Mucosa of rectum (tissue), 2 donors: ENCODE measurements around the gene RFTN1.

ENCODE experiments used
- H3K27ac ChIP-seq, 2 donors: one replicate each; pipeline ENCODE4 v1.7.0; 2013; ENCODE audit warnings: inconsistent platforms in 2 of 2, low read depth in 2 of 2, low read length in 2 of 2
- H3K27me3 ChIP-seq, 2 donors: one replicate each; pipeline ENCODE4 v1.7.0; 2013; ENCODE audit warnings: low read length in 2 of 2; ENCODE audit not compliant: control insufficient read depth in 2 of 2, insufficient read depth in 2 of 2
- H3K36me3 ChIP-seq, 2 donors: one replicate each; pipeline ENCODE4 v1.7.0; 2013; ENCODE audit warnings: low read length in 2 of 2; ENCODE audit not compliant: control insufficient read depth in 2 of 2, insufficient read depth in 2 of 2
- H3K4me1 ChIP-seq, 2 donors: one replicate each; pipeline ENCODE4 v1.7.0; 2013; ENCODE audit warnings: low read length in 2 of 2, mild to moderate bottlenecking in 1 of 2; ENCODE audit not compliant: control insufficient read depth in 2 of 2, insufficient read depth in 2 of 2
- H3K4me3 ChIP-seq, 2 donors: one replicate each; pipeline ENCODE4 v1.7.0; 2013; ENCODE audit warnings: low read length in 2 of 2
- H3K9ac ChIP-seq, 2 donors: one replicate each; pipeline ENCODE4 v1.7.0; 2013; ENCODE audit warnings: low read length in 2 of 2, low read depth in 1 of 2, mild to moderate bottlenecking in 1 of 2
- H3K9me3 ChIP-seq, 2 donors: one replicate each; pipeline ENCODE4 v1.7.0; 2013; ENCODE audit warnings: low read length in 2 of 2; ENCODE audit not compliant: control insufficient read depth in 2 of 2
- donor health status: healthy.
- donor health status: Normal muscosa, but diverticular disease.

RFTN1 gene

DNA sequence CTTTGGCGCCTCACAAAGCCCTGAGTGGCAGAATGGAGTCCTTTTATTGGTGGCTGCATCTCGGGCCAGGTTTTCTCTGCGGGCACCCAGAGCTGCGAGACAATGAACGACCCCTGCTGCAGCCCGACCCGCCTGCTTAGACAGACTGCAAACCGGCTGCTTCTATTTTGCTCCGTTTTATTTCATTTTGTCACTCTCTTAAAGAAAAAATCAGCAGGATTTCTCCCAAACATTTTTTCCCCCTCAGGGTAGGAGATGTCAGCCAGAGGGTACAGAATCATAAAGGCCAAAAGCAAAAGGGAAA, 183.7 kb downstream of the RFTN1 start:
- peaks cover 2 to 32% of the 10 kb centered on the region in 2 donors for H3K36me3 ChIP-seq
- no peak overlapping the region for H3K9ac ChIP-seq
- H3K27ac ChIP-seq = no peak overlapping the region

DNA sequence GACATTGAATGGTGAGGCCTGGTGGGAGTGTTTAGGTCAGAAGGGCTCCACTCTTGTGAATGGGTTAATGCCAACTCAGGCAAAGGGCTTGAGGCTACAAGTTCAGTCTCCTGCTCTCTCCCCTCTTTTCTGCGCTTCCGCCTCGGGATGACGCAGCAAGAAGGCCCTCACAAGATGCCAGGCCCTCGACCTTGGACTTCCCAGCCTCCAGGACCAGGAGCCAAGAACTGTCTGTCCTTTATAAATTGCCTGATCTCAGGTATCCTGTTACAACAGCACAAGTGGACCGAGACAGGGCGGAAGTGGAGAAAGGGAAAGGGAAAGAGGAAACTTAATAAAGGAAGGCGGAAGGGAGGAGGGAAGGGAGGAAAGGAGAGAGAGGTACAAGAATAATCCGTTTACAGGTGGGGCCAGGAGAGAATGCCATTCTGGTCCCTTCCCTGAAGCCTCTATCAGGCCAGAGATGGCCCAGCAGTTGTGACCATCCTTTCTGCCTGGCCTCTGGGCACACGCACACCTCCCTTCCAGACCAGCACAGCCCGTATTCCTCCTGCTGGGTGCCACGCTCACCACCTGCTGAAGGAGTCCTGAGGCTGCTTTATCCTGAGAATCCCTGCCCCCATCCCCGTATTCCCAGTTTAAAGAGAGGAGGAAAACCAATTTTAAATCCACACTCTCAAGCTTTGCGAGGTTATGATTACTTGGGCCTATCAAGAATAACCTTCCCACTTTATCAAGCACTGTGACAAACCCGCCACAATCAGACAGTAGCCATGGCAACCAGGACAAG, 184.3 kb downstream of the RFTN1 start:
- Histone ChIP-seq H3K4me3 (no peak overlapping the region), H3K4me1 (no peaks in the 10 kb centered on the region), H3K9me3 (peaks cover 0 to 3% of the 10 kb centered on the region in 2 donors), H3K9ac (no peak overlapping the region), H3K27ac (no peak overlapping the region), H3K36me3 (peaks cover 2 to 32% of the 10 kb centered on the region in 2 donors), H3K27me3 (no peaks in the 10 kb centered on the region)

More for the DNA sequence above, 183.7 kb downstream of the RFTN1 start:
- H3K27me3 ChIP-seq = no peaks in the 10 kb centered on the region
- H3K4me3 ChIP-seq = no peak overlapping the region
- no peaks in the 10 kb centered on the region for H3K4me1 ChIP-seq
- peaks cover 0 to 3% of the 10 kb centered on the region in 2 donors for H3K9me3 ChIP-seq

DNA sequence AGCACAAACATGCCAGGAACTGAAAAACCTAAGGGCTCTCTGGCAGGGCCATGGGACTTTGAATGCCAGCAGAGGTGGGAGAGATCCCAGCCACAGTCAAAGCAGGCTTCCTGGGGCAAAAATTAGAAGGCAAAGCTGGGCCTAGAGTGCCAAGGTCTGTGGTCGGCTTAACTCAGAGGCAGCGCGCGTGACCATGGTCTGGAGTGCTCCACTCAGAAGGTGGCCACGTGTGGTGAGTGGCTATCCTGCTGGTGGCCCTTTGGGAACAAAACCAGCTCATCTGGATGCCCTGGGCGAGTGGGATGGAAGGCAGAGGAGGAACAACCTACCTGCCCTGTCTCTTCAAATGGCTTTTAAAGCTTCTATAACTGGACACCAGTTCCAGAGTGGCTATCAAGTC, 185.4 kb downstream of the RFTN1 start:
- Histone ChIP-seq H3K27me3 (no peaks in the 10 kb centered on the region), H3K9me3 (peaks cover 0 to 3% of the 10 kb centered on the region in 2 donors), H3K4me1 (no peaks in the 10 kb centered on the region), H3K4me3 (no peak overlapping the region), H3K9ac (no peak overlapping the region), H3K36me3 (peaks cover 9 to 38% of the 10 kb centered on the region in 2 donors), H3K27ac (no peak overlapping the region)

DNA sequence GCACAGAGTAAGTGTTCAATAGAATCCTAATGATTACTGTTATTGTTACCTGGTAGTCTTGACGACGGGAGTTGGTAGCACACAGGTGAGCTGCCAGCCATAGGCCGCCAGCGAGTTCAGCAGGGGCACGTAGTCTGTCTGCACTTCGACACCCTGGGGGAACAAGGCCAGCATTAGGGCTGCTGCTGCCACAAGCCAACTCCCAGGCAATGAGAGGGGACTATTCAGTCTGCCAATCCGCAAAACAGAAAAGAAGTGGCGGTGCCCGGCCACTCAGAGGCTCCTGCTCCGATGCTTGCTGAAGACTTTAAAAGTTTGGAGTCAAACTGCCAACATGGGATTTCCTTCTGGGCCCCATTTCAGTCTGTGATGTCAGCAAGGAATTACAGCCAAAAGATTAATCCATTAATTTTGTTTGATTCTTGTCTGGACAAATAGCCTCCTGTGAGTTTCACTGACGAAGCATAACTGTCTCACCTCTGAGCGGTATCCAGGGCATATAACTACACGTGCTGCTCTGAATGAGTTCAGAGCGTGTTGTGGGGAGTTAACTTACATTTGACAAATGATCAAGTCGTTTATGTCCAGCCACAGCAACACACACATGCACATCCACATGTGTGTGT, 186.7 kb downstream of the RFTN1 start:
- H3K36me3 ChIP-seq = peaks cover 21 to 46% of the 10 kb centered on the region in 2 donors
- peaks cover 0 to 3% of the 10 kb centered on the region in 2 donors for H3K9me3 ChIP-seq
- no peak overlapping the region for H3K4me3 ChIP-seq
- H3K9ac ChIP-seq = no peak overlapping the region
- H3K27ac ChIP-seq = no peak overlapping the region
- H3K27me3 ChIP-seq = no peaks in the 10 kb centered on the region
- H3K4me1 ChIP-seq = no peaks in the 10 kb centered on the region

DNA sequence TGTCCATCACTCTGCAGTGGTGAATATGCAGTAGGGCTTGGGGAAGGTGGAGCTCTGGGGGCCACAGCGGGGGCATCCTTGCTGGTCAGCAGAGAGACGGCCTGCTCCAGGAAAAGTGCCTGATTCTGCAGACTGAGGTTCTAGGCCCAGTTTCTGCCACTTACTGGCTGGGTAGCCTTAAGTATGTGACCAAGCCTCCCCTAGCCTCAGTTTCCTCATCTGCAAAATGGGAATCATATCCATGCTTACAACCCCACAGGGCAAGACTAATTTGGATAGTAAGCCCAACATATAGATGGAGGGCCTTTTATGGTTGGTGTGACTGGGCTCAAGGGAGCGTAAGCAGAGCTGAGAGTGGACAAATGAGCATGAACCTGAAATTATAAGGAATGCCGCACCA, 187.6 kb downstream of the RFTN1 start:
- H3K36me3 ChIP-seq = peaks cover 27 to 51% of the 10 kb centered on the region in 2 donors

DNA sequence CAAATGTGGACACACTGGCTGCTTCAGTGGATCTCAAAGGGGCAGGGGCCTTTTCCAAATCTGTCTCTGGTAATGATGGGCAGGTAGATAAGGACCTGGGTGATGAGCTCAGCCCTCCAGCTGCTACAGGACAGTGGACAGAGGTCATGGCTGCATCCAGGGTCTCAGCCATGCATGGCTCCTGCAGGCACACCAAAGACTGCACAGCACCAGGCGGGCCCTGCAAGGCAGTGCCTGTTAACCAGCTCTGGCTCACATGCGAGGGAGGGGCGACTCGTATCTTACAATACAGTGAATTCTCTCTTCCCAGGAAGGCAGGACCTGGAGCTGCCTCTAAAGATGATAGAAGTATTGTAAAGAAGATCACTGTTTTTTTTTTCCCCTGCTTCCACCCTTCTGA, 189.8 kb downstream of the RFTN1 start:
- Histone ChIP-seq H3K27me3 (no peaks in the 10 kb centered on the region), H3K27ac (no peak overlapping the region), H3K4me1 (peaks cover 0 to 3% of the 10 kb centered on the region in 2 donors), H3K4me3 (no peak overlapping the region), H3K9me3 (no peaks in the 10 kb centered on the region), H3K36me3 (peaks cover 36 to 64% of the 10 kb centered on the region in 2 donors), H3K9ac (no peak overlapping the region)

More for the DNA sequence above, 187.6 kb downstream of the RFTN1 start:
- Histone ChIP-seq H3K4me3 (no peak overlapping the region), H3K9me3 (no peaks in the 10 kb centered on the region), H3K27me3 (no peaks in the 10 kb centered on the region), H3K27ac (no peak overlapping the region), H3K9ac (no peak overlapping the region), H3K4me1 (no peaks in the 10 kb centered on the region)

DNA sequence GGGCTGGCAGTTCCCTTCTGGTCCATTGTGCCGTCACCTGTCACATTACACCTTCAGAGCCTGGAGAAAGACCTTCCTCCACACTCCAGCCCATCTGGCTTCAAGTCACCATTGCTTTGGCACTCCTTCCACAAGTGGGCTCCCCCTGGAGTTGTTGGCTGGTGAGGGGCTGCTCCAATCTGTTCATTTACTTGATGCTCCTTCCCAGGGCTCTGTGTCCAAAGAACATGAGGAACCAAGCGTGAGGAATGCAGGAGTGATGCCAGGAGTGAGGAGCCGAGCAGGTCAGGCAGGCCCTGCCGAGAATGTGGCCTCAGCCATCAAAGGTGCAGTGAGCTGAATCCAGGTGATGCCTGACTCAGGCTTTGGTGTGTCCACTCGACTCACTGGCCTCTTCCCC, 191.3 kb downstream of the RFTN1 start:
- Histone ChIP-seq H3K4me3 (no peak overlapping the region), H3K9ac (no peak overlapping the region), H3K27ac (no peak overlapping the region), H3K4me1 (peaks cover 0 to 4% of the 10 kb centered on the region in 2 donors), H3K9me3 (no peaks in the 10 kb centered on the region), H3K27me3 (no peaks in the 10 kb centered on the region), H3K36me3 (peaks cover 36 to 68% of the 10 kb centered on the region in 2 donors)

DNA sequence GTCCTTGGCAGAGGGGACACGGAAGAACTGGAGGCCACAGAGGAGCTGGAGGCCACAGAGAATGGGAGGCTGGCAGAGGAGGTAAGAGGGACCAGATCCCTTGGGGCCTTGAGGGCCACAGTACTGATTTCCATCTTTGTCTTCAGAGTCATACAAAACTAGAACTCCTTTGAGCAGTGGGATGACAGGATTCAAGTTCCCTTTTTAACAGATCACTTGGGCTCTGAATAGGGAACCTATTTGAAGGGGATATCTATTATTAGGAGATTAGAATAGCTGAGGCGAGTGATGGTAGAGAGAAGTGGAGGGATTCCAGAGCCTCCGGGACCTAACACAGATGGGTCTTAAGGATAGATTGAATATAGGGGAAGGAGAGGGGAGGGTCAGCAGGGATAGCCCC, 192.8 kb downstream of the RFTN1 start:
- peaks cover 38 to 72% of the 10 kb centered on the region in 2 donors for H3K36me3 ChIP-seq
- no peak overlapping the region for H3K4me3 ChIP-seq
- no peak overlapping the region for H3K9ac ChIP-seq
- no peaks in the 10 kb centered on the region for H3K9me3 ChIP-seq
- no peaks in the 10 kb centered on the region for H3K27me3 ChIP-seq
- no peak overlapping the region for H3K27ac ChIP-seq
- H3K4me1 ChIP-seq = peaks cover 0 to 7% of the 10 kb centered on the region in 2 donors

DNA sequence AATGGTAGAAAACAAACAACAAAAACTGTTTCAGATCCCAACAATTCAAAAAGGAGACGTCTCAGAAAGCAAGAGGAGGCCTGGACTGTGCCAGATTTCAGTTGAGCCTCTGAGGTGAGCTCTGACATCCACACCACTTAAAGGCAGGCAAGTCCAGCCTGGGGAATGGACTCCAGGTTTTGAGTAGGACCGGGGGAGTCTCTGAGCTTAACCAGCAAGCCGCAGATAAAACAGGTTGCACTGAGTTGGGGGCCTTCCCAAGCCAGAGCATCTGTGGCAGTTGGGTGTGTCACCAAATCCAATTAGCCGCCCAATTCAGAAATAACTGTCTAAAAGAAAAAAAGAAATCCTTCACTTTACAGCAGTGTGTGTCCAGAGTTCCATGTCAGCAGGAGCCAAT, 193.8 kb downstream of the RFTN1 start:
- Histone ChIP-seq H3K4me1 (peaks cover 0 to 7% of the 10 kb centered on the region in 2 donors), H3K9ac (no peak overlapping the region), H3K36me3 (peaks cover 41 to 70% of the 10 kb centered on the region in 2 donors), H3K4me3 (no peak overlapping the region), H3K27ac (no peak overlapping the region), H3K27me3 (no peaks in the 10 kb centered on the region), H3K9me3 (no peaks in the 10 kb centered on the region)

DNA sequence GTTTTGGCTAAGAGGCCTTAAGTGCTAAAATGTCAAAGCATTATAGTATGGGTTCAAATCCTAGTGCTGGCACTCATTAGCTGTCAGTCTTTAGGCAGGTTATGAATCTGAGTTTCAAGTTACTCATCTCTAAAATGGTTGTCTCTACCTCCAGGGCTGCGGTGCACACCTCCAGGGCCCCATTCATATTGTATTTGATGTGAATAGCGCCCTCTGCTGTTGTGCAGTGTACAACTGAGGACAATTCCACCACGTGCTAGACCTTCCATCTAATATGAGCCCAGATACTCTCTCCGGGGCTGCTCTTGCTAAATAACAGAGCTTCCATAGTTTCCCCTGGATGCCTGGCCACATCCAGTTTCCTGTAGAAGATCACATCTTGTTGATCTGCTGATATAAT, 194.2 kb downstream of the RFTN1 start:
- H3K36me3 ChIP-seq = peaks cover 41 to 70% of the 10 kb centered on the region in 2 donors

More for the DNA sequence above, 194.2 kb downstream of the RFTN1 start:
- Histone ChIP-seq H3K27me3 (no peaks in the 10 kb centered on the region), H3K9ac (no peak overlapping the region), H3K4me1 (peaks cover 0 to 7% of the 10 kb centered on the region in 2 donors), H3K9me3 (no peaks in the 10 kb centered on the region), H3K27ac (no peak overlapping the region), H3K4me3 (no peak overlapping the region)
